ENCODE results near the gene ACTR3C.

Gene ACTR3C

DNA sequence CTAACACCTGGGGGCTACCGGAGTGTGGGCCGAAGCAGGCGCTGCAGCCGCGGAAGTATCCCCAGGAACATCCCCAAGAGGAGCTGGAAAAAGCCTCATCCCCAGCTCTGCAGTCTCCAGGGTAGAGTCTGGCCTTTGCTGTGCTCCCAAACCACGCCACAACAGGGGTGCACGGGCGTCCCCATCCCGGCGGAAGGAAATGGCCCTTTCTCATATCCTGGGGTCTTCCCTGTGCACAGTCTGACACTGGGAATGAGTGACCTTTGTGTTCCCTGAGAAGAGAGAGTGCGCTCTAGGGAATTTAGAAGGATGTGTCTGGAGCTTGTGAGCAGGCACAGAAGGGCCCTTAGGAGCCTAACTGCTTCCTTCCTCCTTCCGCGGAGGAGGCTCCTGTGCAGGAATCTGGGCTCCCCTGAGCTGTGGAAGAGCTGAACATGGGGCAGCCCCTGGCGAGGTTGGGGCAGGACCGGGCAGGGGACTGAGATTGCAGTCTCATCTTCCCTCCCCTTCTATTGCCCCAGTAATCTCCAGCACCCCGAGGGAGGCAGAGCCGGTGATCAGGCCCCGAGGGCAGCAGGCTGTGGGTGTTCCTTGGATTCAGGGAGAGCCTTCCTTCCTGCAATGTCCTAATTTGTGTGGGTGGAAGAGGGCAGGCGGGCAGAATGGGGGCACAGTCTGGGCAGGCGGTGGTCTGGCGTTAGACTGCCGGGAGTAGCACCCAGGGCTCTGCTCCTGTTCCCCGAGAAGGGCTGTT lies 46.6 kb upstream of the ACTR3C start:
- Histone ChIP-seq H3K36me3 (ENCODE audit: control insufficient read depth, insufficient read depth, low read length) (peaks cover 27% of the 10 kb centered on the region), H3K4me3 (replicated peaks; ENCODE audit: low read depth, low read length) (peak overlapping the region; percentile 100), H3K27me3 (replicated peaks; ENCODE audit: control insufficient read depth, insufficient read depth, low read length) (no peaks in the 10 kb centered on the region)
- no peak for DNase-seq (ENCODE audit: extremely low read depth, insufficient read length)
- TF ChIP-seq, protein P1, sequence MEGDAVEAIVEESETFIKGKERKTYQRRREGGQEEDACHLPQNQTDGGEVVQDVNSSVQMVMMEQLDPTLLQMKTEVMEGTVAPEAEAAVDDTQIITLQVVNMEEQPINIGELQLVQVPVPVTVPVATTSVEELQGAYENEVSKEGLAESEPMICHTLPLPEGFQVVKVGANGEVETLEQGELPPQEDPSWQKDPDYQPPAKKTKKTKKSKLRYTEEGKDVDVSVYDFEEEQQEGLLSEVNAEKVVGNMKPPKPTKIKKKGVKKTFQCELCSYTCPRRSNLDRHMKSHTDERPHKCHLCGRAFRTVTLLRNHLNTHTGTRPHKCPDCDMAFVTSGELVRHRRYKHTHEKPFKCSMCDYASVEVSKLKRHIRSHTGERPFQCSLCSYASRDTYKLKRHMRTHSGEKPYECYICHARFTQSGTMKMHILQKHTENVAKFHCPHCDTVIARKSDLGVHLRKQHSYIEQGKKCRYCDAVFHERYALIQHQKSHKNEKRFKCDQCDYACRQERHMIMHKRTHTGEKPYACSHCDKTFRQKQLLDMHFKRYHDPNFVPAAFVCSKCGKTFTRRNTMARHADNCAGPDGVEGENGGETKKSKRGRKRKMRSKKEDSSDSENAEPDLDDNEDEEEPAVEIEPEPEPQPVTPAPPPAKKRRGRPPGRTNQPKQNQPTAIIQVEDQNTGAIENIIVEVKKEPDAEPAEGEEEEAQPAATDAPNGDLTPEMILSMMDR (IDR thresholded peaks at IDR 0.05; ENCODE audit: insufficient read depth, low read length, poor library complexity, severe bottlenecking) = no peak

DNA sequence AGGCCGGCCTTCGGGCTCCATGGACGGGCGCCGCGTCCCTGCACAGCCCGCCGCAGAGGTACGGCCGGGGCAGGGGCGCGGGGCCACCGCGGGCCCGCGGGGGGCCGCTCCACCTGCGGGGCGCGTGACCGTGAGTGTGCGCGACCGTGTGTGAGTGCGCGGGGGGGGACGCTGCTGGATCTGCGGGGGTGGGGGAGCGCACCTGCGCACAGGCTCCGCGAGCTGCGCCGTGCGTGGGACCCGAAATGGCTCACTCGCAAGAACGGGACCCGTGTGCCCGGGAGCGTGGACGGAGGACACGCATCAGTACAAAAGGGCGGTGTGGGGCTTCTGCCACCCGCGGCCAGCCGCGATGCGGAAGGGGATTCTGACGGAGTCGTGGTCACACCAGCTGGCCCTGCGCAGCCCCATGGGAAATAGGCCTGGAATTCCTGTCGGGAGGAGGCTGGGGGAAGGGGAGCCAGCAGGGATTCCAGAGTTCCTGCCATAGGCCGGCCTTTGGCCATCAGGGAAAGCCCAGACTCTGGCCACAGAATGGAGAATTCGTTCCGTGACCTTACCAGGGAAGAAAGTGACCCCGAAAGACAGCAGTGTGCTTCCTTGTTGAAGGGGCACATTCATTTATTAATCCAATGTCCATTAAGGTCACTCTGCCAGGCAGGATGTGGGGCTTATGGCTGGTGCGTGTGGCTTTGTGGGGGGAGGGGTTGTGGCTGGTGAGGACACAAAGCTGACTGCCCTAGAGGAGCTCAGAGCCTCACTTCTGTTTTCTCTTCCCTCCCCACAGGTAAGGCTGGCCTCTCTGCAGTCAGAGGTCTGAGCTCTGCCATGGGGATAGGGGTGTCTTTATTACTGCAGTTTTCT lies 45.8 kb upstream of the ACTR3C start:
- H3K36me3 ChIP-seq (ENCODE audit: control insufficient read depth, insufficient read depth, low read length) = peaks cover 23% of the 10 kb centered on the region
- no peaks in the 10 kb centered on the region for H3K27me3 ChIP-seq (replicated peaks; ENCODE audit: control insufficient read depth, insufficient read depth, low read length)
- TF ChIP-seq, protein P1 (IDR thresholded peaks at IDR 0.05; ENCODE audit: insufficient read depth, low read length, poor library complexity, severe bottlenecking) = no peak
- peak overlapping the region; percentile 100 for H3K4me3 ChIP-seq (replicated peaks; ENCODE audit: low read depth, low read length)
- DNase-seq (ENCODE audit: extremely low read depth, insufficient read length) = peak; percentile 59

DNA sequence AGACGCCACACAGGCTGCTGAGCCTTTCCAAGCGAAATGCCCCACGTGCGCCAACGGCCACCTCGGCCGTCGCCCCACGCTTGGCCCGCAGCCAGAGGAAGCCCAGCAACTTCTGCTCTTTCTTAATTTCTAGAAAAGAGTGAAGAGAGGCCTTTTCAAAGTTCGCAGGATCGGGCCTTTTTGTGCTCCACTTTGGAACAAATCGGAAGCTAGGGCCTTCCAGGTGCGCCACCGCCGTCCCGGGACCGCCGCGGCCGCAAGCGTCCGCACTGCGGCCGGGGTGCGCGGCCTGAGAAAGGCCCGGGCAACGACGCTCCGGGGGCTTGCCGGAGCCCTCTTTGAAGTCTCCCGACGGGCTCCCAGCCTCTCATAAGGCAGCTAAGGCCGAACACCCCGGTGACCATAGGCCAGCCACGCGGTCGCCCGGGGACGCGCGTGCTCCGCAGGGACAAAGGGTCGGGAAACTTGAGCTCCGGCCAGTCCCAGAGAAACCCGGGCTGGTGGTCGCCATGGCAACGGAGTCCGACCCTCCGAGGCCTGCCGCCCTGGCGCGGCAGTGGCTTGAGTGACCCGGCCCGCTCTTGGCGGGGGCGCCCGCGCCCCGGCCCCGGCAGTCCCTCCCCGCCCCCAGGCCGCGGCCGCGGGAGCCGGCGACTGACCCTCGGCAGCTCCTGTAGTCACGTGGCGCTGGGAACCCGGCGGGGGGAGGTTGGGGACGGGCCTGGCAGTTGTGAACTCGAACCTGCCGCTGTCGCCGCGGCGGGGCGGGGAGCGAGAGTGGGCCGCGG lies 44.9 kb upstream of the ACTR3C start, which contains the start of gene REPIN1:
Gene REPIN1, plus strand, starts transcription at position 727 of the 788 bp plus-strand sequence. CDS start 890 bp downstream, outside the sequence.
- H3K4me3 ChIP-seq (replicated peaks; ENCODE audit: low read depth, low read length) = peak within 1 kb of the TSS; percentile 100
- peak; percentile 90 for DNase-seq (ENCODE audit: extremely low read depth, insufficient read length)
- H3K36me3 ChIP-seq (ENCODE audit: control insufficient read depth, insufficient read depth, low read length) = peaks cover 17% of the 10 kb centered on the region
- TF ChIP-seq, protein P1 (IDR thresholded peaks at IDR 0.05; ENCODE audit: insufficient read depth, low read length, poor library complexity, severe bottlenecking) = no peak
- no peaks in the 10 kb centered on the region for H3K27me3 ChIP-seq (replicated peaks; ENCODE audit: control insufficient read depth, insufficient read depth, low read length)

GRCh38 chr7:150367677-150368095 lies 44.3 kb upstream of the ACTR3C start:
- peak overlapping the region; percentile 100 for H3K4me3 ChIP-seq (replicated peaks; ENCODE audit: low read depth, low read length)
- TF ChIP-seq, protein P1 (IDR thresholded peaks at IDR 0.05; ENCODE audit: insufficient read depth, low read length, poor library complexity, severe bottlenecking) = no peak
- no peak for DNase-seq (ENCODE audit: extremely low read depth, insufficient read length)
- no peaks in the 10 kb centered on the region for H3K27me3 ChIP-seq (replicated peaks; ENCODE audit: control insufficient read depth, insufficient read depth, low read length)
- peaks cover 11% of the 10 kb centered on the region for H3K36me3 ChIP-seq (ENCODE audit: control insufficient read depth, insufficient read depth, low read length)

- H3K27me3 ChIP-seq (replicated peaks; ENCODE audit: control insufficient read depth, insufficient read depth, low read length) = no peaks in the 10 kb centered on the region
- H3K4me3 ChIP-seq (replicated peaks; ENCODE audit: low read depth, low read length) = no peak overlapping the region
- H3K36me3 ChIP-seq (ENCODE audit: control insufficient read depth, insufficient read depth, low read length) = no peaks in the 10 kb centered on the region
- DNase-seq (ENCODE audit: extremely low read depth, insufficient read length) = no peak
- TF ChIP-seq, protein P1 (IDR thresholded peaks at IDR 0.05; ENCODE audit: insufficient read depth, low read length, poor library complexity, severe bottlenecking) = no peak
Observed at GRCh38 chr7:150365673-150366398, 42.5 kb upstream of the ACTR3C start.

All from GM06990 (cell line).